ENCODE data around the gene NUP93.

DNA sequence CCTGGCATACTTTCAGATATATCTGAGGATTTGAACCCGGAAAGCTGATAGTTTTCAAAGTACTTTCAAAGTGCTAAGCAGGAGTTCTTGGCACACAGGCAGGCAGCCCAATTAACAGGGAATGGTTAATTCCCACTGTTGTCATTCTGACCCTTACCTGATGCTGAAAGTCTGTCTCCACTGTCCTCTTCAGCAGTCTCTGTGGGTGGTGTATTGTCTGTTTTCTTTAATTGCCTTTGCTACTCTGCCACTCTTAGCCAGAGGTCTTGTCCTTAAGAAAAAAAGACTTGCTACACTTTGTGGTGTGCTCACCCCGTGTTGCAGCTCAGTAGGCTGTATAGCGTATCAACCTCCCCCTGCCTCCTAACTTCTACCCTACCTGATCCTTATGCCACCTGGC is 71.8 kb downstream of the NUP93 start:
- TF ChIP-seq CTCF (IDR thresholded peaks at IDR 0.05; ENCODE audit: extremely low read depth in 1 of 2, insufficient read depth in 1 of 2, low read depth in 1 of 2, low read length in 2 of 2) (no peak), POLR2AphosphoS5 (IDR thresholded peaks at IDR 0.05; ENCODE audit: insufficient read depth, low read depth, low read length) (no peak), POLR2A (IDR thresholded peaks at IDR 0.05; ENCODE audit: low read depth, low read length) (no peak), EZH2 (IDR thresholded peaks at IDR 0.05; ENCODE audit: borderline replicate concordance, low read depth, low read length, severe bottlenecking) (no peak), FOS (IDR thresholded peaks at IDR 0.05; ENCODE audit: borderline replicate concordance, insufficient read depth, low read length) (no peak), GATA2 (IDR thresholded peaks at IDR 0.05; ENCODE audit: insufficient read depth, insufficient read length, low read depth, low read length) (no peak), MYC (IDR thresholded peaks at IDR 0.05; ENCODE audit: low read depth, low read length) (no peak), JUN (IDR thresholded peaks at IDR 0.05; ENCODE audit: borderline replicate concordance, insufficient read depth, insufficient read length, low read depth) (no peak)
